Measurements from ENCODE around the gene MPO. TPM values are rescaled to one million over a fixed set of nuclear protein-coding genes. Genes with fewer than 3 reads are reported as not detected.
A peak's percentile ranks its signal among the peaks of the same experiment; 100 is the strongest.

Gene MPO
- total RNA-seq, 1 donor from 2014 or later, result not detected

DNA sequence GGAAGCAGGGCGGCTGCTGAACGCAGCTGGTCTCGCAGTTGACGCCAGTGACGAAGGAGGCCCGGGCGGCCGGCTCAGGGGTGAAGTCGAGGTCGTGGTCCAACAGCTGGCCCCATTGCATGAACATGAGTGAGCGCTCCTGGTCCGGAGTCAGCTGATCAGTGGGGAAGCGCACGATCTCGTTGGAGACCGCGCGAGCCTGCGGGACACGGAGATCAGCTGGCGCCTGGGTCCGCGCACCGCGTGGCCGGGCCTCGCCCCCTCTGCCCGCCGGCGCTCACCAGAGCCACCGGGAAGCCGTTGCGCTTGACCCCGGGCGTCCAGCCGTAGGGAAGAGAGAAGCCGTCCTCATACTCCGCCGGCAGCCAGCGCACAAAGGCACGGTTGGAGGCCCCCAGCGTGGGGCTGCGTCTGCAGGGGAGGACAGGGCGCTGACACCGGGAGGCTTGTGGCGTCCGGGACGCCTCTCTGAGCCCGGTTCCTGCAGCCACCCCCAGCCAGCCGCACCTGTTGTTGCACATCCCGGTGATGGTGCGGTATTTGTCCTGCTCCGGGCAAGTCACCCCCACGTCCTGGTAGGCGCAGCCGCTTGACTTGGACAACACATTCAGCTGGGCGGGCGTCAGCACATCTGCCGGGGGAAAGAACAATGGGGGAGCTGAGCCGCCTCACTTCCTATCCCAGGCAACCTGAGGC lies 1.6 kb downstream of the MPO start:
- DNase-seq (ENCODE audit: low read depth in 2 of 2), result peak; percentile 20 to 33

DNA sequence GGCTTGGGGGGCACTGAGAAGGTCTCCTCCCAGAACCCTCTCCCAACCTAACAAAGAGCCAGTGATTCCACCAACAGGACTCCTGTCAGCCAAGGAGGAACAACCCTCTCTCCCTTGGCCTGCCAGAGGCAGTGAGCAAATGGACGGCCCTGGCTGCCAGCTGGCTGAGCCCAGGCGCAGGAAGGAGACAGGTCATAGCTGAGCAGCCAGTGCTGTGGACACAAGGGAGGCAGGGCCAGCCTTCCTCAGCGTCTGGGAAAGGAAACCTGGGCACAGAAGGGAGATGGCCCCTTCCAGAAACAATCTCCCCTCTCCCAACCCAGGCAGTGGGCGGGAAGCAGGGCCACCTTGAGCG lies 2.1 kb downstream of the MPO start:
- peak; percentile 16 to 25 for DNase-seq (ENCODE audit: low read depth in 2 of 2)

DNA sequence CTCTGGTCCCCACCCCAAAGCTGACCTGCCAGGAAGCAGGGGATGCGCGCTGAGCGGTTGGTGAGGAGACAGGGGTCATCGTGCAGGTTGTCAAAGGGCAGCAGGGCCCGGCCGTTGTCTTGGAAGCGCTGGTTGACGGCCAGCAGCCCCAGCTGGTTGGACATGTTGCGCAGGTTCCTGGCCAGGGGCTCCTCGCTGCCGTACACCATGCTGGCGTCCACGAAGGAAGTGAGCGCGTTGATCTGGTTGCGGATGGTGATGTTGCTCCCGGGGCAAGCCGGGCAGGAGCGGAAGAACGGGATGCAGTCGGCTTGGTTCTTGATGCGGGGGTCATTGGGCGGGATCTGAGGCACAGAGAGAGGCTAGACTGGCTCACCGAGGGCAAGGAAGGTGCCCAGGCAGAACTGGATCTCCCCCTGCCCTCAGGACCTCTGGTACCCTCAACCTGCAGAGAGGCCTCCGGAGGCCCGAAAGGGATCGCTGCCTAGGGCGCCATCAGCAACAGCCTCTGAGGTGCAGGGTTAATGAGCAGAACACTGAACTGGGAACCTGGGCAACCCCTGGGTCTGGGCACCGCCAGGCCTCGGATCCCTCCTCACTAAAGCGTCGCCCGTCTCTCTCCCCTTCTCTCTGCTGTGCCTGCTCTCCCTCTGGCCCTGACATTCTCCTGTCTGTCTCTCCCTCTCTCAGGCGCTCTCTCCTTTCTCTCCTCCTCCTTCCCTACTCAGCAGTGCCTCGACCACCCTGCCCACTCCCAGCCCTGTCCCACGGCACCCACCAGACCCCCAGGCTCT lies 2.7 kb downstream of the MPO start:
- no peak for DNase-seq (ENCODE audit: low read depth in 2 of 2)

DNA sequence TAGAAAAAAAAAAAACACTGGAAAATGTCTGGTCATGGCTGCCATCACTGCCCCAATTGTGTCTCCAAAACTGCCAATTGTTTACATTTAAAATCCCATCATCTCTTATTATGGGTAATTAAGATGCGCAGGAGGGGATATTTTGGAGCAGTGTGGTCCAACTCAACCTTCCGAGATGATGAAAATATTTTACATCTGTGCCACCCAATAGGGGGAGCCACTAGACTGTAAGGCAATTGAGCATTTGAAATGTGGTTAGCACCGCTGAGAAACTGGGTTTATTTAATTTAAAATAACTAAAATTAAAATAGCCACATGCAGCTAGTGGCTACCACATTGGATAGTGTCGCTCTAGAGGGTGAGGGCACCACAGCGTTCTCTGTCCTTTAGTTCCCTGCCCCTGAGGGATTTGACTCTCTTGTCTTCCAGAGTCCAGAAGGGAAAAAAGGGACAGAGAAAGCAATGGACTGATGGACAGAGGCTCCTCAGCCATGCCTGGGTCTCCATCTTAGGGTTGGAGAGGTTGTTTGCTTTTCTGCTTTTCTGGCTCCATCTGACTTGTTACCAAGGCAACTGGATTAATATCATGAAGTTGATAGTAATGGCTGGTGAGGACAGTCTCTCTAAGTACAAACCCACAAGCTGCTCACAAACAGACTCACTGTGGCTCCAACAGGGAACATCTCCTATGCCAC lies 3.5 kb downstream of the MPO start:
- DNase-seq (ENCODE audit: low read depth in 2 of 2), result peak in 1 of 2 donors; percentile 17

GRCh38 chr17:58276423-58276822 lies 4.3 kb downstream of the MPO start:
- DNase-seq (ENCODE audit: low read depth in 2 of 2), result no peak

GRCh38 chr17:58275417-58275816 lies 5.3 kb downstream of the MPO start:
- no peak for DNase-seq (ENCODE audit: low read depth in 2 of 2)

DNA sequence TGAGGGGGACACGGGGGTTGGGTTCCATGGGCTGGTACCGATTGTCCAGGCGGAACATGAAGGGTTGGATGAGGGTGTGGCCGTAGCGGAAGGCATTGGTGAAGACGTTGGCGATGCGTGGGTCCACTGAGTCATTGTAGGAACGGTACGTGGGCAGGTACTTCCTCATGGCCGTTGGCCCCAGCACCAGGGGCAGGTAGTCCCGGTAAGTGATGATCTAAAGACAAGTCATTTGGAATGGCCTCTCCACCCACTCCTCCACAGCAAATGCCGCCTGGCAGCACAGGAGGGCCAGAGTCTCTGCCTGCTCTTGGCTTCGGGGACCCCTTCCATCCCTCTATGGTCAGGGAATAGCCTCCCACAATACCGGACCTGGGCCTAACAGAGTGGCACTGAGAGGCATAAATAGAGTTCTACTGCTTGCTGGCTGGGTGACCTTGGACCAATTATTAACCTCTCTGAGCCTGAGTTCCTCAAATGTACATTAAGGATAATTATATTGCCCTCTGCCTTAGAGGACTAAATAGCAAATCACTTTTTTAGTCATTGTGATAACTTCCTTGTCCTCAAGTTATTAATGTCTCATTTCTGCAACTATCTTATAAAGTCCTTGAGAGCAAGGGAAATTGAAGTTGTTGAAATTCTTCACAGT lies 7.2 kb downstream of the MPO start:
- DNase-seq (ENCODE audit: low read depth in 2 of 2), result no peak

- no peak for DNase-seq (ENCODE audit: low read depth in 2 of 2)
These were observed 8.1 kb downstream of the MPO start for GRCh38 chr17:58272367-58273280.

GRCh38 chr17:58271216-58271931 lies 9.4 kb downstream of the MPO start:
- no peak for DNase-seq (ENCODE audit: low read depth in 2 of 2)

DNA sequence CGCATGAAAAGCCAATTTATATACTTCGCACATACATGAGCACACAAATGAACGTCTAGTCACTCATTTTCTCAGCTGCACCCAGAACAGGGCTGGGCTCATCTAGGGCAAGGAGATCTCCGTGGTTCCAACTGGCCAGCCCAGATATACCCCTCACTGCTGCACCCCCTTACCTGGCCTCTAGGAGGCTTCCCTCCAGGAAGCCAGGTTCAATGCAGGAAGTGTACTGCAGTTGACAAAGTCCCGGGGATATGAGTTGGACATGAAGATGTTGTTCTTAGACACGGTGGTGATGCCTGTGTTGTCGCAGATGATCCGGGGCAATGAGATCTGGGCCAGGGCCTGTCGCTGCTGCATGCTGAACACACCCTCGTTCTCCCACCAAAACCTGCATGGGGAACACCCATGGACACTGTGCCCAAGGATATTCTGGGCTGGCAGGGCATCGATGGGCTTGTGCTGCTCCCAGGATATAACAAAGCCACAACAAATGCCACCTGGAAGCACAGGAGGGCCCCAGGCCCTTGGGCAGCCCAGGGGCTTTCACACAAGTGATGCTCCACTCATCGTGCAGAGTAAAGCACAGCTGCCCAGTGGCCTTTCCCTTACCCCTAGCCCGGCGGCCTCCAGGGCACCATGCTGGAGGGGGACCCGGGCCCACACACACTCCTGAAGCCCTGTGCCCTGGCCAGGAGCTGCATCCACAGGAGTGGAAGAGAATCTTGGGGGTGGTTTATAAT lies 10.1 kb downstream of the MPO start:
- no peak for DNase-seq (ENCODE audit: low read depth in 2 of 2)

- no peak for DNase-seq (ENCODE audit: low read depth in 2 of 2)
These were observed 11.0 kb downstream of the MPO start for GRCh38 chr17:58269557-58270291.

GRCh38 chr17:58268774-58269556 lies 11.8 kb downstream of the MPO start:
- no peak for DNase-seq (ENCODE audit: low read depth in 2 of 2)

DNA sequence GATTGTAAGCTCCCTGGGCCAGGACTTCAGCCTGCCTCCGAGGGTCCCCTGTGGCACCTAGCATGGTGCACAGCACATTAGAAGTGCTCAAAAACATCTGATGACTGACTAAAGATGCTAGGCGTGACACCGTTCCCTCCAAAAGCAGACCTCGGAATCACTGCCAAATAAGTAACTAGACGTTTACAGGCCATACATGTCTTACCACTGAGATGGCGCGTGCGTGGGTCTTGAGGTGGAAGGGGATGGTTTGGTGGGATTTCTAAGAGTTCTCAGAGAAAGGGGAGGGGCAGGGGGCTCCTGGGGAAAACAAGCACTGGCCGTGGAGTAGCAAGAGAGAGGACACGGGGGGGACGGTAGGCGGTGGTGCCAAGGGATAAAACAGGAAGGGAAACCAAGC lies 12.4 kb downstream of the MPO start:
- DNase-seq (ENCODE audit: low read depth in 2 of 2), result no peak

- no peak for DNase-seq (ENCODE audit: low read depth in 2 of 2)
These were observed 13.1 kb downstream of the MPO start for GRCh38 chr17:58267347-58268324.

DNA sequence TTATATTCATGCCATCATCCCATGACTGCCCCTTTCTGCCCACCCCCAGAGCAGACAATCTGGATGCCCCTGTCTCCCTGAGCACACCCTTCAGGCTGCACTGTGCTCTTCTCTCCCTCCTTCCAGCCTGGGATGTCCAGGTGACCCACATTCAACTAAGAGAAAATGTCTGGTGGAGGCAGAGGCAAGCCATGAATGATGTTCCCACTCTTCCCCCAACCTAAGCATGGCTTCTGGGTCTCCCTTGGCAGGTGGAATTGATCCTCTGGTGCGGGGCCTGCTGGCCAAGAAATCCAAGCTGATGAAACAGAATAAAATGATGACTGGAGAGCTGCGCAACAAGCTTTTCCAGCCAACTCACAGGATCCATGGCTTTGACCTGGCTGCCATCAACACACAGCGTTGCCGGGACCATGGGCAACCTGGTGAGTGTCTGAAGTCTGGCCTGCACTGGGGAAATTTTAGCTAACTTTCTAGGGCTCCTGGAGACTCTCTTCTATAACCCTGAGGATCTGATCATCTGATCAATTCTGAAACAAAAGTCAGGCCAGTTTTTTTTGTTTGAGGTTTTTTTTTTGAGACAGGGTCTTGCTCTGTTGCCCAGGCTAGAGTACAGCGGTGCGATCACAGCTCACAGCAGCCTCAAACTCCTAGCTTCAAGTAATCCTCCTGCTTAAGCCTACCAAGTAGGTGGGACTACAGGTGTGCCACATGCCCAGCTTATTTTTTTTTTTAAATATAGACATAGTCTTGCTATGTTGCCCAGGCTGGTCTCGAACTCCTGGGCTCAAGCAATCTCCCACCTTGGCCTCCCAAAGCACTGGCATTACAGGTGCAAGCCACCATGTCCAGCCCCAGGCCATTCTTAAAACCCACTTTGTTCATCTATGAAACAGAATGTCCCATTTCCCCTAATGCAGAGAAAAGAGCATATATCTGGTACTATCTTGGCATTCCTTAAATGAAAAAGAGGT lies 14.5 kb downstream of the MPO start:
- DNase-seq (ENCODE audit: low read depth in 2 of 2), result no peak

DNA sequence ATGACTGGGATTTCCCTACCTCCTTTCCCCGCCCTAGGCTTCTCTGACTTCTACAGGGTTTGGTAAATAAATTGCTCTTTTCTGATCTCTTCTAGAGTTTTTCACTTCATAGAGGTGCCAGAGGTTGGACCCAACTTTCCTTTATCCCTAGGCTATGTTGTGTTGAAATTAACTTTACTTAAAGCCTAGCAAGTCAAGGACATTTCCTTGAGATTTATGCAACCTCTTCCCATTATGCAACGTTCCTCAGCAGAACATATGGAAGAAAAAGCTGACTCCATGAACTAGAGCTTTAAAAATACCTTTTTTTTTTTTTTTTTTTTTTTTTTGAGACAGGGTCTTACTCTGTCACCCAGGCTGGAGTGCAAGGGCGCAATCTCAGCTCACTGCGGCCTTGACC lies 15.5 kb downstream of the MPO start:
- no peak for DNase-seq (ENCODE audit: low read depth in 2 of 2)
